H9 (cell line): Measurements from ENCODE around the gene SLC8B1. TPM values are rescaled to one million over a fixed set of nuclear protein-coding genes. Genes with fewer than 3 reads are reported as not detected.

Experiments
- DNase-seq: peaks from one replicate; pipeline ENCODE4 v3.0.0-alpha.2; 2017
- H2AFZ ChIP-seq: one replicate; pipeline ENCODE4 v1.6.1; 2013; ENCODE audit warnings: mild to moderate bottlenecking, low read length, control low read depth, moderate library complexity
- H2AK5ac ChIP-seq: 2 replicates; pipeline ENCODE4 v1.6.1; 2013; ENCODE audit warnings: low read length, control low read depth, mixed read lengths; ENCODE audit not compliant: insufficient read length
- H2BK120ac ChIP-seq: one replicate; pipeline ENCODE4 v1.6.1; 2013; ENCODE audit warnings: low read depth, mild to moderate bottlenecking, low read length, control low read depth, inconsistent platforms; ENCODE audit not compliant: poor library complexity, severe bottlenecking
- H2BK12ac ChIP-seq: 2 replicates; pipeline ENCODE4 v1.6.1; 2013; ENCODE audit warnings: low read length, control low read depth, mixed read lengths, low read depth; ENCODE audit not compliant: insufficient read length
- H2BK15ac ChIP-seq: 2 replicates; pipeline ENCODE4 v1.6.1; 2013; ENCODE audit warnings: low read depth, low read length, control low read depth
- H2BK20ac ChIP-seq: one replicate; pipeline ENCODE4 v1.6.1; 2013; ENCODE audit warnings: low read depth, mild to moderate bottlenecking, low read length, control low read depth, inconsistent platforms; ENCODE audit not compliant: poor library complexity, severe bottlenecking
- H2BK5ac ChIP-seq: 2 replicates; pipeline ENCODE4 v1.6.1; 2013; ENCODE audit warnings: low read length, control low read depth, mixed read lengths; ENCODE audit not compliant: insufficient read length
- H3K14ac ChIP-seq: 2 replicates; pipeline ENCODE4 v1.6.1; 2013; ENCODE audit warnings: low read length, control low read depth; ENCODE audit not compliant: insufficient read depth
- H3K18ac ChIP-seq: 2 replicates; pipeline ENCODE4 v1.6.1; 2013; ENCODE audit warnings: low read depth, mild to moderate bottlenecking, mixed read lengths, low read length, control low read depth; ENCODE audit not compliant: insufficient read length
- H3K23ac ChIP-seq: 2 replicates; pipeline ENCODE4 v1.6.1; 2013; ENCODE audit warnings: low read length, control low read depth, mixed read lengths, low read depth; ENCODE audit not compliant: insufficient read length
- H3K23me2 ChIP-seq: 2 replicates; pipeline ENCODE4 v1.6.1; 2013; ENCODE audit warnings: low read depth, mild to moderate bottlenecking, mixed read lengths, low read length, control low read depth; ENCODE audit not compliant: insufficient read length, poor library complexity, severe bottlenecking
- H3K27ac ChIP-seq: 2 replicates; pipeline ENCODE4 v1.5.1; 2013; ENCODE audit warnings: low read length, control low read depth, mixed read lengths, low read depth; ENCODE audit not compliant: insufficient read length
- H3K27me3 ChIP-seq: 2 replicates; pipeline ENCODE4 v1.6.1; 2013; ENCODE audit warnings: low read length, control low read depth, inconsistent platforms; ENCODE audit not compliant: insufficient read depth
- H3K4ac ChIP-seq: 2 replicates; pipeline ENCODE4 v1.6.1; 2013; ENCODE audit warnings: low read depth, mild to moderate bottlenecking, control low read depth, inconsistent platforms, low read length, moderate library complexity
- H3K4me1 ChIP-seq: 2 replicates; pipeline ENCODE4 v1.6.1; 2013; ENCODE audit warnings: low read length, control low read depth, inconsistent platforms; ENCODE audit not compliant: insufficient read depth
- H3K4me2 ChIP-seq: 2 replicates; pipeline ENCODE4 v1.6.1; 2013; ENCODE audit warnings: low read length, control low read depth, mixed read lengths; ENCODE audit not compliant: insufficient read length, insufficient read depth
- H3K56ac ChIP-seq: 2 replicates; pipeline ENCODE4 v1.6.1; 2013; ENCODE audit warnings: low read depth, mild to moderate bottlenecking, mixed read lengths, low read length, control low read depth; ENCODE audit not compliant: insufficient read length
- H3K79me1 ChIP-seq: 2 replicates; pipeline ENCODE4 v1.6.1; 2013; ENCODE audit warnings: low read depth, mild to moderate bottlenecking, moderate library complexity, low read length, control low read depth, inconsistent platforms; ENCODE audit not compliant: insufficient read depth, poor library complexity, severe bottlenecking
- H3K79me2 ChIP-seq: 2 replicates; pipeline ENCODE4 v1.6.1; 2013; ENCODE audit warnings: low read length, control low read depth, inconsistent platforms; ENCODE audit not compliant: insufficient read depth
- H3K9ac ChIP-seq: 2 replicates; pipeline ENCODE4 v1.6.1; 2013; ENCODE audit warnings: low read length, control low read depth, mixed read lengths; ENCODE audit not compliant: insufficient read length; ENCODE audit errors: extremely low read depth
- H3K9me3 ChIP-seq: one replicate; pipeline ENCODE4 v1.6.1; 2013; ENCODE audit warnings: low read depth, low read length, inconsistent platforms; ENCODE audit not compliant: control insufficient read depth
- H3T11ph ChIP-seq: one replicate; pipeline ENCODE4 v1.6.1; 2013; ENCODE audit warnings: mild to moderate bottlenecking, low read length, control low read depth, inconsistent platforms
- H4K20me1 ChIP-seq: one replicate; pipeline ENCODE4 v1.6.1; 2013; ENCODE audit not compliant: control insufficient read depth, insufficient read length, insufficient read depth
- H4K5ac ChIP-seq: 2 replicates; pipeline ENCODE4 v1.6.1; 2013; ENCODE audit warnings: low read depth, mild to moderate bottlenecking, mixed read lengths, low read length, control low read depth; ENCODE audit not compliant: insufficient read length
- H4K8ac ChIP-seq: replicated peaks from 2 replicates; pipeline ENCODE4 v1.6.1; 2013; ENCODE audit warnings: low read length, control low read depth, mixed read lengths, low read depth; ENCODE audit not compliant: insufficient read length
- H4K91ac ChIP-seq: 2 replicates; pipeline ENCODE4 v1.6.1; 2013; ENCODE audit warnings: low read depth, mild to moderate bottlenecking, moderate library complexity, mixed read lengths, low read length, control low read depth; ENCODE audit not compliant: insufficient read length
- H3K27ac Mint-ChIP-seq, 3 experiments: 2 replicates in 2 of 3; 3 replicates in 1 of 3; pipeline ENCODE4 v1.8.0; 2020 to 2021; ENCODE audit warnings: mixed read lengths in 3 of 3, mild to moderate bottlenecking in 1 of 3, moderate library complexity in 1 of 3
- H3K27me3 Mint-ChIP-seq: 2 replicates; pipeline ENCODE4 v1.8.0; 2021; ENCODE audit warnings: low read depth, mild to moderate bottlenecking, moderate library complexity, mixed read lengths
- H3K36me3 Mint-ChIP-seq, 3 experiments: 2 replicates in 2 of 3; 3 replicates in 1 of 3; pipeline ENCODE4 v1.8.0; 2020 to 2021; ENCODE audit warnings: low read depth in 3 of 3, mixed read lengths in 3 of 3; ENCODE audit not compliant: insufficient read depth in 1 of 3
- H3K4me1 Mint-ChIP-seq, 2 experiments: 2 replicates each; pipeline ENCODE4 v1.8.0; 2020; ENCODE audit warnings: mixed read lengths in 2 of 2
- H3K4me3 Mint-ChIP-seq, 2 experiments: 2 replicates in 1 of 2; 3 replicates in 1 of 2; pipeline ENCODE4 v1.8.0; 2020 to 2021; ENCODE audit warnings: mild to moderate bottlenecking in 2 of 2, mixed read lengths in 2 of 2, moderate library complexity in 1 of 2
- H3K9me3 Mint-ChIP-seq, 2 experiments: 2 replicates in 1 of 2; 3 replicates in 1 of 2; pipeline ENCODE4 v1.8.0; 2020; ENCODE audit warnings: mild to moderate bottlenecking in 2 of 2, mixed read lengths in 2 of 2, moderate library complexity in 1 of 2
- WGBS: extraction: QIAGEN DNeasy Blood & Tissue Kit; methylation state at CpG from one replicate; pipeline ENCODE4 v1.1.7; 2013; ENCODE audit warnings: missing lambda C conversion rate, low lambda C conversion rate, mixed read lengths; ENCODE audit not compliant: insufficient read length; ENCODE audit errors: extremely low coverage; 5-methylcytosine and 5-hydroxymethylcytosine counted together
- total RNA-seq: library from RNA; stranded (reverse); gene quantifications from 2 replicates; pipeline ENCODE4 v1.2.1, GENCODE V29; 2021
- TF ChIP-seq, protein P1 (sequence below): fragments of 200-600 bp; sonication (generic); conservative IDR thresholded peaks from 3 replicates; pipeline ENCODE4 v1.8.0; 2021; ENCODE audit warnings: antibody characterized with exemption, mild to moderate bottlenecking

The SLC8B1 gene
- total RNA-seq, 1 experiment from 2014 or later: 10.4 TPM

DNA sequence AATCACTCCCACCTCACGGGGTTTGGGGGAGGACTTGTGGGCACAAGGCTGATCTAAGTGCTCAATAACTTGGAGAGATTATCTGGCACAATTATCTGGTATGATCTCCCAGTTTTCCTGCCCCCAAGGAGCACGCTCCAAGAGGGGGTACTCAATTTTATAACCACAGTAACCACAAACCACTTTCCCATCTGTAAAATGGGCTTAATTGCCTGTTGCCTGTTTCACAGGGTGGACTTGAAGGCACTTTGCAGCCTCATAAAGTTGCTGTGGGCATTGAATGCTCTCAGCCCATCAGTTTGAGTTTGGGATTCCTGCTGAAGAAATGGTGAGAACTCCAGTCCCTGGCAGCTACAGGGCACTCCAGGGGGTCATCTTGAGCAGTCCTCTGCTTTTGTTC lies 4.4 kb downstream of the SLC8B1 start:
- Histone ChIP-seq H3T11ph (no peak overlapping the region), H3K79me2 (no peaks in the 10 kb centered on the region), H4K5ac (no peak overlapping the region), H4K20me1 (no peaks in the 10 kb centered on the region), H3K4me1 (no peaks in the 10 kb centered on the region), H3K4ac (no peak overlapping the region), H3K18ac (no peak overlapping the region), H2BK5ac (no peak overlapping the region), H3K79me1 (no peaks in the 10 kb centered on the region), H4K91ac (no peak overlapping the region), H2BK12ac (no peak overlapping the region), H3K4me2 (no peak overlapping the region), H3K27me3 (peaks cover 3% of the 10 kb centered on the region; the same call in 1 of the 2 replicates), H2BK15ac (no peak overlapping the region), H3K23ac (no peak overlapping the region), H3K14ac (no peak overlapping the region), H3K56ac (no peak overlapping the region), H2AFZ (no peak overlapping the region), H4K8ac (no peak overlapping the region), H3K9ac (no peak overlapping the region), H3K9me3 (no peaks in the 10 kb centered on the region), H2AK5ac (no peak overlapping the region), H2BK20ac (no peak overlapping the region), H2BK120ac (no peak overlapping the region), H3K27ac (no peak overlapping the region), H3K23me2 (peaks cover 8% of the 10 kb centered on the region)
- H3K4me1 Mint-ChIP-seq: peaks cover 15 to 16% of the 10 kb centered on the region in 2 experiments
- DNase-seq: no peak
- H3K4me3 Mint-ChIP-seq: no peak overlapping the region
- TF ChIP-seq, protein P1, sequence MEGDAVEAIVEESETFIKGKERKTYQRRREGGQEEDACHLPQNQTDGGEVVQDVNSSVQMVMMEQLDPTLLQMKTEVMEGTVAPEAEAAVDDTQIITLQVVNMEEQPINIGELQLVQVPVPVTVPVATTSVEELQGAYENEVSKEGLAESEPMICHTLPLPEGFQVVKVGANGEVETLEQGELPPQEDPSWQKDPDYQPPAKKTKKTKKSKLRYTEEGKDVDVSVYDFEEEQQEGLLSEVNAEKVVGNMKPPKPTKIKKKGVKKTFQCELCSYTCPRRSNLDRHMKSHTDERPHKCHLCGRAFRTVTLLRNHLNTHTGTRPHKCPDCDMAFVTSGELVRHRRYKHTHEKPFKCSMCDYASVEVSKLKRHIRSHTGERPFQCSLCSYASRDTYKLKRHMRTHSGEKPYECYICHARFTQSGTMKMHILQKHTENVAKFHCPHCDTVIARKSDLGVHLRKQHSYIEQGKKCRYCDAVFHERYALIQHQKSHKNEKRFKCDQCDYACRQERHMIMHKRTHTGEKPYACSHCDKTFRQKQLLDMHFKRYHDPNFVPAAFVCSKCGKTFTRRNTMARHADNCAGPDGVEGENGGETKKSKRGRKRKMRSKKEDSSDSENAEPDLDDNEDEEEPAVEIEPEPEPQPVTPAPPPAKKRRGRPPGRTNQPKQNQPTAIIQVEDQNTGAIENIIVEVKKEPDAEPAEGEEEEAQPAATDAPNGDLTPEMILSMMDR: no peak
- WGBS: no CpG with 5 or more reads among the region's 2 CpGs
- H3K27ac Mint-ChIP-seq: peak overlapping the region in 1 of 3 experiments; percentile 60; a peak in 1 of 7 replicates
- no peaks in the 10 kb centered on the region for H3K9me3 Mint-ChIP-seq
- peaks cover 17% of the 10 kb centered on the region for H3K27me3 Mint-ChIP-seq
- peaks cover 0 to 38% (median 24%) of the 10 kb centered on the region in 3 experiments; a peak in 5 of 7 replicates for H3K36me3 Mint-ChIP-seq
